GM12892 (cell line): ENCODE data around the gene TBC1D5.

Source experiments
- POLR2A ChIP-seq: IDR thresholded peaks from 2 replicates; pipeline ENCODE4 v1.6.1; 2011; ENCODE audit warnings: low read depth, low read length, control low read depth
- POLR2AphosphoS5 ChIP-seq: IDR thresholded peaks from 2 replicates; pipeline ENCODE4 v1.6.1; 2011; ENCODE audit warnings: low read depth, low read length, control low read depth
- TAF1 ChIP-seq: IDR thresholded peaks from 2 replicates; pipeline ENCODE4 v1.6.1; 2011; ENCODE audit warnings: low read depth, mild to moderate bottlenecking, control low read depth, low read length, borderline replicate concordance

DNA sequence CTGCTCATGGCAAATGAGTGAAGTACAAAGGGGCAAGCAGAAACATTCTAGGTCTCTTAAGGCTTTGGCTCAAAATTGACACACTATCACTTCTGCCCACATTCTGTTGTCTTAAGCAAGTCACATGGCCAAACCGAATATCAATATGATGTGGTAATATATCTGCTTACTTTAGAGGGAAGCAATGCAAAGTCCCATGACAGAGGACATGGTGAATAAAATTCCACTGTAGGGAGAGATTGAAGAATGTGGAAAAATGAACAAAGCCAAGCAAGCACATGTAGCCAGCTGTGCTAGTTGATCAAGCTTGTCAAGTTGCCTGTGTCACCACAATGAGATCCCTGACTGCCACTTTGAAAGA lies 11.2 kb upstream of the TBC1D5 start:
- no peak for TF ChIP-seq POLR2A
- TF ChIP-seq POLR2AphosphoS5: no peak
- no peak for TF ChIP-seq TAF1
